Raji (cell line): ENCODE measurements around the gene ATP5MG.

Experiments
- POLR2A ChIP-seq: IDR thresholded peaks from 2 replicates; pipeline ENCODE4 v1.6.1; 2011; ENCODE audit warnings: low read depth, low read length, control low read depth; ENCODE audit not compliant: insufficient read depth

Gene ATP5MG

GRCh38 chr11:118435290-118435892, 34.0 kb downstream of the ATP5MG start:
- peak; percentile 90 for TF ChIP-seq POLR2A

DNA sequence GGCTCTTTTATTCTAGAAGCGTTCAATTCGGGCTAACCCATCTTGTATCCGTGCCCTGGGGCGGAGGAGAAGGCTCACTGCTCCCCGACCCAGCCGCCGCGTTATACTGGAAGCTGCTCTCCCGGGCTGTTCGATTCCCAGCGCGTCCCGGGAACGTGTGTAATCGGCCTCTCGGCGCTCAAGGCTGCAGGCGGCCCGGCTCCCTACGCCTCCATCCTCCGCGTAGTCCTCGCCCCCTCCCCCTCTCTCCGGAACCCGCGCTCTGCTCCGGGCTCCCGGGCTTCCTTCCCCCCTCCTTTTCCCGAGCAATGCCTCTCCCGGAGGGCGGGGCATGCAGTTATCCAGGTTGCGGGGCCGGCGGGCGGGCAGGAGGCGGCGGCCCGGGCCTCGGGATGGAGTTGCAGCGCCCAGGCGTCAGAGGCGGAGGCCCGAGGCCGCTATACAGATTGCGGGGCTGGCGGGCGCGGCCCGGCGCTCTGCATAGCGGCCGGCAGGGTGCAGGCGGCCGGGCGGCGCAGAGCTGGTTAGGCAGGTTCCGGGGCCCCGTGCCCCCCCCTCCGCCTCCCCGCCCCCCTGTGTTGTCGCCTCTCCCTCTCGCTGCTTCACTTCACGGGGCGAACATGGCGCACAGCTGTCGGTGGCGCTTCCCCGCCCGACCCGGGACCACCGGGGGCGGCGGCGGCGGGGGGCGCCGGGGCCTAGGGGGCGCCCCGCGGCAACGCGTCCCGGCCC, 34.7 kb downstream of the ATP5MG start, which contains the start of gene KMT2A:
TSS of gene KMT2A (plus strand) at position 600 of the 732 bp plus-strand sequence. CDS start at position 621, 21 bp downstream.
- peak; percentile 46; the same call in 1 of the 2 replicates for TF ChIP-seq POLR2A

DNA sequence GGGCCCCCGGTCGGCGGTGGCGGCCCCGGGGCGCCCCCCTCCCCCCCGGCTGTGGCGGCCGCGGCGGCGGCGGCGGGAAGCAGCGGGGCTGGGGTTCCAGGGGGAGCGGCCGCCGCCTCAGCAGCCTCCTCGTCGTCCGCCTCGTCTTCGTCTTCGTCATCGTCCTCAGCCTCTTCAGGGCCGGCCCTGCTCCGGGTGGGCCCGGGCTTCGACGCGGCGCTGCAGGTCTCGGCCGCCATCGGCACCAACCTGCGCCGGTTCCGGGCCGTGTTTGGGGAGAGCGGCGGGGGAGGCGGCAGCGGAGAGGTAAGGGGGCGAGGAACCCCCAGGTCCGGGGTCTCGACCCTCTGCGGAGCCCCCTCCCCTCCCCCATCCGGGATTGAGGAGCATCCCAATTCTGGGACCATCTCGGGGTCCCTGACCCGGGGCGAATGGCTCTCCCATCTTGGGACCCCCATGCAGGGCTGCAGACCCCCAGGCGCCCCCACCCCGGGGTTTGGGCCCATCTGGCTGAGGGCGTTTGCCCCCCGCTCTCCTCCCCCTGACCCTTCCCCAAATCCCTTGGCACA, 35.3 kb downstream of the ATP5MG start:
- no peak for TF ChIP-seq POLR2A

- TF ChIP-seq POLR2A, result 0 out of 2 replicates have a peak, but pooled peaks have one; percentile 22
Observed at GRCh38 chr11:118437208-118438125, 36.1 kb downstream of the ATP5MG start.

- TF ChIP-seq POLR2A, result no peak
Observed at GRCh38 chr11:118438314-118438931, 37.0 kb downstream of the ATP5MG start.

DNA sequence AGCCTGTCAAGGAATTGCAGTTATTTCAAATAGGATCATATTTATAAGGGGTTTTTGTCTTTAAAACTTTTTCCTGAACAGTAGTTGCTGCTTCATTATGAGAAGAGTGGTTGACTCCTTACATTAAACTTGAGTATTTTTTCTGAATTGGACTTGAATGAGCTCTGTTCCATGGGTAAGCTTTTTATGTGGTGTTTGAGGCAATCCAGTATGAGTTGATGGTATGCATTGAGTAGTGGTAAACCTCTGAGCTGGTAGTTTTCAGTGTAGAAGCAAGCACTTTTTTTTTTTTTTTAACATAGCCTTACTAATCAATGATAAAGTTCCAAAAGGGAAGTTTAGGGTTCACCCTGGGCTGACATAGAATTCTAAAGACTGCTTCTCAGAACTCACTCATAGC, 38.2 kb downstream of the ATP5MG start:
- TF ChIP-seq POLR2A, result no peak

DNA sequence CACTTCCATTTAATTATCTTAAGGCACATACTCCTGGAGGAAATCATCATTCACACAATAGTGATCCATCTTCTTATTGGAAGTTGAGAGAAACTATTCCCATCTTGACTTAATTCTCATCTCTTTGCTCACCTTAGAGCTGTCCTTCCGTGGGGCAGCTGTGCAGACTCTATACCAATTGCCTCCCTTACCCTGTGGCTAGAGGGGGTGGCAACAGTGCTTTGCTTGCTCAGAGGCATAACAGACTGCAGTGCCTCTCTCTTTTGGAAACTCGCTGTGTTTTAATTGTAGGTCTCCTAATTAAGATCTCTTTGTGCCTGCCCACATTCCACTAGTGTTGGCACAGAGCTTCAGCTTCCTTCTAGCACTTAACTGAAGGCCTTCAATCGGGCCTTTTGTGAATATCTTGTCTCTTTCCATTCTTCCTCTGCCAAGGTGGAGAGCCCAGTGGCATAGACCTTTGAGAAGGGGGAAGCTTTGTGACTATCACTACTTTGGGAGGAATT, 40.4 kb downstream of the ATP5MG start:
- TF ChIP-seq POLR2A, result no peak

- no peak for TF ChIP-seq POLR2A
Observed at GRCh38 chr11:118442301-118442700, 40.9 kb downstream of the ATP5MG start.

GRCh38 chr11:118442908-118443589, 41.6 kb downstream of the ATP5MG start:
- TF ChIP-seq POLR2A, result no peak

DNA sequence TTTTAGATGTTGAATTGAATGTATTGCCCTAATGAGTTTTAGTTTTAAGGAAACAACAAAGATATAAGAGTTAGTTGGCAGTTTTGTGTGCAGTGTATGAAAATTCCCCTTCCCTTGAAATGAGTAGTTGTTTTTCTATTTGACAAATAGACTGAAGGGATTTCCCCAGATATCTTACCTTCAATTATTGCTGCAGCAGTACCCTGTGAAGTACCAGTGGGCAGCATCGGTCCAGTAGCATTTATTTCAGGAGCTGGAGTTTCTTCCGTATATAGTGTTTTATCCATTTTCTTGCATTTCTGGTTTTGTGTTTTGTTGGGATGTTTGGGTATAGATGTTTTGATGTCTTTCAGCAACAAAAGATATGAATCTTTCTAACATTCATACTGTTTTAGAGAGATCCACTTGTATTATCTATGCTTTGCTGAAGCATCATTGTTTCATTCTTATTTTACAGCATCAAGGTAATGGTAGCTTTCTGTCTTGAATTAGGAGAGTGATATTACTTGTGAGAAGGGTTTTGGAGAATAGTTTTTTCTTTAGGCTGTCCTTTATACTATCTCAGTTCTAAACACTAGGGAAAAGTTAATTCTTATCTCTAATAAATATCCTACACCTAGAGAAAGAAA, 42.3 kb downstream of the ATP5MG start:
- TF ChIP-seq POLR2A, result no peak

DNA sequence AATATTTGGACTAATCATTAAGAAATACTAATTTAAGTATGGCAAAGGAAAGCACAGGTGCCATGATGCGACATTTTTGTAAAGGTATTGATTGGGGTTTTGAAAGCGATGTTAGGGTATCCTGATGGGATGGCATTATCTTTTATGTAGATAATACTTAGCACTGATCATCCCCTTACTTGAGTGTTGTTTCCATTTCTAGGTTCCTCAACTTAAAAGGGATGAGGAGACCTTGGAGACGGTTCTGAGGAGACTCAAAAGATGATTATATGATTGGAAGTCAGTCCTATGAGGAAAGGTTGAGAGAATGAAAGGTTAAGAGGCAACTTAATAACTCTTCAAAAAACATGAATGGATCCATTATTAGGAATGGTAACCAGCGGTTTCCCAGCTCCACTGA, 46.0 kb downstream of the ATP5MG start:
- TF ChIP-seq POLR2A, result no peak

GRCh38 chr11:118448294-118448693, 46.9 kb downstream of the ATP5MG start:
- no peak for TF ChIP-seq POLR2A

DNA sequence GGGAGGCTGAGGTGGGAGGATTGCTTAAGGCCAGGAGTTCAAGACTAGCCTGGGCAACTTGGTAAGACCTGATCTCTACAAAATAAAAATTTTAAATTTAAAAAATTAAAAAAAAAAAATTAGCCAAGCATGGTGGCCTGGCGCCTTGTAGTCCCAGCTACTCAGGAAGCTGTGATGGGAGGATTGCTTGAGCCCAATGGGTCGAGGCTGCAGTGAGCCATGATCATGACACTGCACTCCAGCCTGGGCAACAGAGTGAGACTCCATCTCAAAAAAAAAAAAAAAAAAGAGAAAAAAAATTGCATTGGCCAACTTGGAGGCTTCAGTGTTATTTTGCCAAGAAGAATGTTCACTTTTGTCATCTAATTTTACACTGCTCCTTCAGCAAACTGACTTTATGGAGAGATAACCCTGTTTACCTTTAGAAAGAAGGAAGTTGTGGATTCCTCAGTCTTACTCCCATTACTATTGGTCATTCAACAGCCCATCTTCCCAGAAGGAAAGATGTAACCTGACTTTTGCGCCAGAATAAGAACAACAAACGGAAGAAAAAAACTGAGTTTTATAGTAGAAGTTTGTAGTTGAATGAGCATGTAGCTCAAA, 48.0 kb downstream of the ATP5MG start:
- TF ChIP-seq POLR2A, result no peak
